ENCODE results near the gene CALN1. TPM values are rescaled to one million over a fixed set of nuclear protein-coding genes. Genes with fewer than 3 reads are reported as not detected.

The CALN1 gene
- total and polyA plus RNA-seq, 9 of the 15 experiments (the other 6 are each of a cell fraction or from before 2014, with no cell fraction given), result 1.4 to 7.5 (median 3.3) TPM

DNA sequence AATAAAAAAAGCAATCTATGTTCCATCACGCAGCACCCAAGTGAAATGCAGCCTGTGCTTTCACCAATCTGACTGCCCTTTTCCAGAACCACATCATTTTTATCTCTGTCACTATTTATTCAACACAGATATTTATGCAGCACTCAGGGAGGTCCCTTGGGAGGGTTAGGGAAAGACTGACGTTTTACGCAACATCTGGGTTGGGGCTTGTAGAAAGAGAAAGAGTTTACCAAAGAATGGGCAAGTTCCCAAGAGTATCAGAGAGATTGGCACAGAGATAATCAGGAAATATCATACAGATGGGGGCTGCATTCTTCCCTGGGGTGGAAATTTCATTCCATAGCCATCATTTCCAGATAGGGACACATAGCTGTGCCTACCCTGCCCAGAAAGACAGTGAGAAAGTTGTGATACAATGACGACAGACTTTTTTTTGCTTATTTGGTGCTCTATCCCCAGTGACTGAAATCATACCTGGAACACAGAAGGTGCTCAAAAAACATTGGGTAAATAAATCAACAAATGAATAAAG is 474.2 kb downstream of the CALN1 start (continued):
- no peak for TF ChIP-seq RBFOX2 (IDR thresholded peaks at IDR 0.05; ENCODE audit: low read depth, low read length)
- TF ChIP-seq NFYB (IDR thresholded peaks at IDR 0.05; ENCODE audit: extremely low read depth, insufficient read length), result no peak
- TF ChIP-seq, protein P1, sequence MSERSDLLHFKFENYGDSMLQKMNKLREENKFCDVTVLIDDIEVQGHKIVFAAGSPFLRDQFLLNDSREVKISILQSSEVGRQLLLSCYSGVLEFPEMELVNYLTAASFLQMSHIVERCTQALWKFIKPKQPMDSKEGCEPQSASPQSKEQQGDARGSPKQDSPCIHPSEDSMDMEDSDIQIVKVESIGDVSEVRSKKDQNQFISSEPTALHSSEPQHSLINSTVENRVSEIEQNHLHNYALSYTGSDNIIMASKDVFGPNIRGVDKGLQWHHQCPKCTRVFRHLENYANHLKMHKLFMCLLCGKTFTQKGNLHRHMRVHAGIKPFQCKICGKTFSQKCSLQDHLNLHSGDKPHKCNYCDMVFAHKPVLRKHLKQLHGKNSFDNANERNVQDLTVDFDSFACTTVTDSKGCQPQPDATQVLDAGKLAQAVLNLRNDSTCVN (CRISPR knock-in tag; IDR thresholded peaks at IDR 0.05), result no peak
- TF ChIP-seq, protein P2, sequence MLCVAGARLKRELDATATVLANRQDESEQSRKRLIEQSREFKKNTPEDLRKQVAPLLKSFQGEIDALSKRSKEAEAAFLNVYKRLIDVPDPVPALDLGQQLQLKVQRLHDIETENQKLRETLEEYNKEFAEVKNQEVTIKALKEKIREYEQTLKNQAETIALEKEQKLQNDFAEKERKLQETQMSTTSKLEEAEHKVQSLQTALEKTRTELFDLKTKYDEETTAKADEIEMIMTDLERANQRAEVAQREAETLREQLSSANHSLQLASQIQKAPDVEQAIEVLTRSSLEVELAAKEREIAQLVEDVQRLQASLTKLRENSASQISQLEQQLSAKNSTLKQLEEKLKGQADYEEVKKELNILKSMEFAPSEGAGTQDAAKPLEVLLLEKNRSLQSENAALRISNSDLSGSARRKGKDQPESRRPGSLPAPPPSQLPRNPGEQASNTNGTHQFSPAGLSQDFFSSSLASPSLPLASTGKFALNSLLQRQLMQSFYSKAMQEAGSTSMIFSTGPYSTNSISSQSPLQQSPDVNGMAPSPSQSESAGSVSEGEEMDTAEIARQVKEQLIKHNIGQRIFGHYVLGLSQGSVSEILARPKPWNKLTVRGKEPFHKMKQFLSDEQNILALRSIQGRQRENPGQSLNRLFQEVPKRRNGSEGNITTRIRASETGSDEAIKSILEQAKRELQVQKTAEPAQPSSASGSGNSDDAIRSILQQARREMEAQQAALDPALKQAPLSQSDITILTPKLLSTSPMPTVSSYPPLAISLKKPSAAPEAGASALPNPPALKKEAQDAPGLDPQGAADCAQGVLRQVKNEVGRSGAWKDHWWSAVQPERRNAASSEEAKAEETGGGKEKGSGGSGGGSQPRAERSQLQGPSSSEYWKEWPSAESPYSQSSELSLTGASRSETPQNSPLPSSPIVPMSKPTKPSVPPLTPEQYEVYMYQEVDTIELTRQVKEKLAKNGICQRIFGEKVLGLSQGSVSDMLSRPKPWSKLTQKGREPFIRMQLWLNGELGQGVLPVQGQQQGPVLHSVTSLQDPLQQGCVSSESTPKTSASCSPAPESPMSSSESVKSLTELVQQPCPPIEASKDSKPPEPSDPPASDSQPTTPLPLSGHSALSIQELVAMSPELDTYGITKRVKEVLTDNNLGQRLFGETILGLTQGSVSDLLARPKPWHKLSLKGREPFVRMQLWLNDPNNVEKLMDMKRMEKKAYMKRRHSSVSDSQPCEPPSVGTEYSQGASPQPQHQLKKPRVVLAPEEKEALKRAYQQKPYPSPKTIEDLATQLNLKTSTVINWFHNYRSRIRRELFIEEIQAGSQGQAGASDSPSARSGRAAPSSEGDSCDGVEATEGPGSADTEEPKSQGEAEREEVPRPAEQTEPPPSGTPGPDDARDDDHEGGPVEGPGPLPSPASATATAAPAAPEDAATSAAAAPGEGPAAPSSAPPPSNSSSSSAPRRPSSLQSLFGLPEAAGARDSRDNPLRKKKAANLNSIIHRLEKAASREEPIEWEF (CRISPR knock-in tag; IDR thresholded peaks at IDR 0.05), result no peak
